ENCODE data around the gene VAPB. TPM values are rescaled to one million over a fixed set of nuclear protein-coding genes. Genes with fewer than 3 reads are reported as not detected.

Gene VAPB
- polyA plus RNA-seq, 1 donor (not counting 4 experiments of a cell fraction or from before 2014, with no cell fraction given): 38.0 TPM

DNA sequence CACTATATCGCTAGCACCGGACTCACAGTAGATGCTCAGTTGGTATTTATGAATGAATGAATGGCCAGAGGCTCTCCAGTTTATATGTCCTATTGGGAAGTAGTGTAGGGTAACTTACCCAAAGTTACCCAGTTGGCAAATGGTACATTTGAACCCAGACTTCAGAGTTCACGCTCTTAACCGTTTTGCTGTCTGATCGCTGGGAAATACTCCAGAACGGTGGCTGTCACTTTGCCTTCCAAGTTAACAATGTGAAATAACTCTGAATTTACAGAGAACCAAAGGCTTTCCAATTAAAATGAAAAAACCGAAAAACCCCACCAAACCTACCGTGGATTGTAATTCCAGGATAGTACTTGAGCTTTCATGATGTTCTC, 1.6 kb downstream of the VAPB start:
- Histone ChIP-seq H4K20me1 (ENCODE audit: control insufficient read depth, extremely low read depth, insufficient read depth, low read length) (peaks cover 2% of the 10 kb centered on the region), H3K79me2 (ENCODE audit: control insufficient read depth, insufficient read depth, low read length) (peaks cover 64% of the 10 kb centered on the region), H3K9me3 (ENCODE audit: control insufficient read depth, low read depth, low read length) (no peaks in the 10 kb centered on the region), H2AFZ (ENCODE audit: control insufficient read depth, low read length) (no peak overlapping the region), H3K4me1 (ENCODE audit: control insufficient read depth, extremely low read depth, insufficient read depth, low read length) (peaks cover 18% of the 10 kb centered on the region), H3K36me3 (ENCODE audit: control insufficient read depth in 2 of 2, extremely low read depth in 1 of 2, insufficient read depth in 2 of 2, low read length in 2 of 2) (peaks cover 6 to 25% of the 10 kb centered on the region in 2 experiments), H3K9me1 (ENCODE audit: control insufficient read depth, extremely low read depth, insufficient read depth, low read length) (no peaks in the 10 kb centered on the region), H3K27ac (ENCODE audit: control insufficient read depth, insufficient read depth, low read length) (no peak overlapping the region), H3K4me3 (ENCODE audit: control insufficient read depth in 2 of 3, extremely low read depth in 1 of 3, insufficient read depth in 2 of 3, low read depth in 1 of 3, low read length in 3 of 3) (peak overlapping the region in 2 of 3 experiments; percentile 89 to 95), H3K27me3 (ENCODE audit: control insufficient read depth, extremely low read depth, insufficient read depth, low read length) (no peaks in the 10 kb centered on the region), H3K9ac (ENCODE audit: control insufficient read depth, extremely low read depth, insufficient read depth, low read length) (no peak overlapping the region), H3K4me2 (ENCODE audit: control insufficient read depth, extremely low read depth, insufficient read depth, low read depth, low read length) (peak overlapping the region; percentile 93)
- DNase-seq (ENCODE audit: low read depth, low spot score): no peak
- no peak for TF ChIP-seq EZH2 (IDR thresholded peaks at IDR 0.05; ENCODE audit: low read length)
- TF ChIP-seq, protein P1, sequence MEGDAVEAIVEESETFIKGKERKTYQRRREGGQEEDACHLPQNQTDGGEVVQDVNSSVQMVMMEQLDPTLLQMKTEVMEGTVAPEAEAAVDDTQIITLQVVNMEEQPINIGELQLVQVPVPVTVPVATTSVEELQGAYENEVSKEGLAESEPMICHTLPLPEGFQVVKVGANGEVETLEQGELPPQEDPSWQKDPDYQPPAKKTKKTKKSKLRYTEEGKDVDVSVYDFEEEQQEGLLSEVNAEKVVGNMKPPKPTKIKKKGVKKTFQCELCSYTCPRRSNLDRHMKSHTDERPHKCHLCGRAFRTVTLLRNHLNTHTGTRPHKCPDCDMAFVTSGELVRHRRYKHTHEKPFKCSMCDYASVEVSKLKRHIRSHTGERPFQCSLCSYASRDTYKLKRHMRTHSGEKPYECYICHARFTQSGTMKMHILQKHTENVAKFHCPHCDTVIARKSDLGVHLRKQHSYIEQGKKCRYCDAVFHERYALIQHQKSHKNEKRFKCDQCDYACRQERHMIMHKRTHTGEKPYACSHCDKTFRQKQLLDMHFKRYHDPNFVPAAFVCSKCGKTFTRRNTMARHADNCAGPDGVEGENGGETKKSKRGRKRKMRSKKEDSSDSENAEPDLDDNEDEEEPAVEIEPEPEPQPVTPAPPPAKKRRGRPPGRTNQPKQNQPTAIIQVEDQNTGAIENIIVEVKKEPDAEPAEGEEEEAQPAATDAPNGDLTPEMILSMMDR (optimal IDR thresholded peaks at IDR 0.05 in 1 of 3, IDR thresholded peaks at IDR 0.05 in 1 of 3, conservative IDR thresholded peaks at IDR 0.05 in 1 of 3; ENCODE audit: extremely low read depth in 1 of 3, insufficient read depth in 2 of 3, low read length in 3 of 3): no peak
- dilution Hi-C loops (cut with MboI; ENCODE audit: extremely low pct_ligation_motif_present, low sequenced_read_pairs): no loop called here
- no peak for FAIRE-seq

DNA sequence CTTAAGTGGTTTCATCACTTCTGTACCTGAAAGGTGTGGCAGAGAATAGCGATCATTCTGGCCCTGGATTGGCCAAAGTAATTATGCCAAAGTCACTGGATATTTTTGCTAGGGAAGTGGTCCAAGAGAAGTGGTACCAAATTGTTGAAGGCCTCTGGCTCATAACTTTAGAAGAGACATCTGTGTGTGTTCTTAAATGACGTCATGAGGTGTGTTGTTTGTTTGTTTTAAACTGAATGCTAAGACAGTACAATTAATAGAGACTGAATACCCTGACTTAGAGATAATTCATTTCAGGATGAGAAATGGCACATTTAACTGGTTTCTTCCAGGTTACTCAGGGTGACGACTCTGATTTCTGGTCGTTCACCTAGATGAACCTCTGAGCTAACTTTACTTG, 3.3 kb downstream of the VAPB start:
- H3K4me1 ChIP-seq (ENCODE audit: control insufficient read depth, extremely low read depth, insufficient read depth, low read length): peaks cover 18% of the 10 kb centered on the region
- no peaks in the 10 kb centered on the region for H3K27me3 ChIP-seq (ENCODE audit: control insufficient read depth, extremely low read depth, insufficient read depth, low read length)
- FAIRE-seq (no peak), DNase-seq (ENCODE audit: low read depth, low spot score) (no peak)
- TF ChIP-seq EZH2 (IDR thresholded peaks at IDR 0.05; ENCODE audit: low read length): no peak
- TF ChIP-seq, protein P1 (optimal IDR thresholded peaks at IDR 0.05 in 1 of 3, IDR thresholded peaks at IDR 0.05 in 1 of 3, conservative IDR thresholded peaks at IDR 0.05 in 1 of 3; ENCODE audit: extremely low read depth in 1 of 3, insufficient read depth in 2 of 3, low read length in 3 of 3): no peak
- H3K9me3 ChIP-seq (ENCODE audit: control insufficient read depth, low read depth, low read length): no peaks in the 10 kb centered on the region
- no peak overlapping the region for H3K4me2 ChIP-seq (ENCODE audit: control insufficient read depth, extremely low read depth, insufficient read depth, low read depth, low read length)
- H3K4me3 ChIP-seq (ENCODE audit: control insufficient read depth in 2 of 3, extremely low read depth in 1 of 3, insufficient read depth in 2 of 3, low read depth in 1 of 3, low read length in 3 of 3): no peak overlapping the region
- no peaks in the 10 kb centered on the region for H3K9me1 ChIP-seq (ENCODE audit: control insufficient read depth, extremely low read depth, insufficient read depth, low read length)
- H3K27ac ChIP-seq (ENCODE audit: control insufficient read depth, insufficient read depth, low read length): no peak overlapping the region
- no peak overlapping the region for H2AFZ ChIP-seq (ENCODE audit: control insufficient read depth, low read length)
- peaks cover 79% of the 10 kb centered on the region for H3K79me2 ChIP-seq (ENCODE audit: control insufficient read depth, insufficient read depth, low read length)
- H3K36me3 ChIP-seq (ENCODE audit: control insufficient read depth in 2 of 2, extremely low read depth in 1 of 2, insufficient read depth in 2 of 2, low read length in 2 of 2): peaks cover 6 to 25% of the 10 kb centered on the region in 2 experiments
- dilution Hi-C loops (cut with MboI; ENCODE audit: extremely low pct_ligation_motif_present, low sequenced_read_pairs): no loop called here
- peaks cover 2% of the 10 kb centered on the region for H4K20me1 ChIP-seq (ENCODE audit: control insufficient read depth, extremely low read depth, insufficient read depth, low read length)
- no peak overlapping the region for H3K9ac ChIP-seq (ENCODE audit: control insufficient read depth, extremely low read depth, insufficient read depth, low read length)
